ENCODE data around the gene CACNA1C. TPM values are rescaled to one million over a fixed set of nuclear protein-coding genes. Genes with fewer than 3 reads are reported as not detected.

CACNA1C gene
- polyA plus RNA-seq, 1 of the 3 experiments (the other 2 are of a cell fraction): 1.5 TPM

GRCh38 chr12:2633825-2634200 is 581.0 kb downstream of the CACNA1C start (continued):
- TF ChIP-seq REST (IDR thresholded peaks at IDR 0.05; ENCODE audit: low read depth, low read length): no peak
- no peak for TF ChIP-seq EP300 (IDR thresholded peaks at IDR 0.05; ENCODE audit: borderline replicate concordance in 1 of 2, low read depth in 1 of 2, low read length in 1 of 2)

- CTCF ChIA-PET: no interaction called here
- H3K9me3 ChIP-seq: no peaks in the 10 kb centered on the region
- 71% methylated on average over 2 of the region's 2 CpGs for WGBS (ENCODE audit: low lambda C conversion rate)
- no peak overlapping the region for H3K4me3 ChIP-seq (ENCODE audit: low read depth in 2 of 2, low read length in 1 of 2)
- H3K79me2 ChIP-seq (ENCODE audit: insufficient read depth): no peaks in the 10 kb centered on the region
- no peaks in the 10 kb centered on the region for H4K20me1 ChIP-seq (ENCODE audit: insufficient read depth)
- no peaks in the 10 kb centered on the region for H3K36me3 ChIP-seq (replicated peaks in 1 of 2; ENCODE audit: control insufficient read depth in 1 of 2, insufficient read depth in 2 of 2, low read length in 1 of 2)
- H3K4me2 ChIP-seq: no peak overlapping the region
- no peaks in the 10 kb centered on the region for H3K27me3 ChIP-seq (ENCODE audit: insufficient read depth)
- no peak for DNase-seq
- POLR2A ChIA-PET: no interaction called here
- H3F3A ChIP-seq (replicated peaks; ENCODE audit: insufficient read depth): no peaks in the 10 kb centered on the region
- H3K27ac ChIP-seq (ENCODE audit: low read depth in 2 of 2, low read length in 1 of 2): no peak overlapping the region
- no peak for TF ChIP-seq RAD21 (IDR thresholded peaks at IDR 0.05; ENCODE audit: low read length)
- no peaks in the 10 kb centered on the region for H3K4me1 ChIP-seq (ENCODE audit: control insufficient read depth in 1 of 2, insufficient read depth in 2 of 2, low read depth in 1 of 2, low read length in 1 of 2)
- H3K9me2 ChIP-seq: no peaks in the 10 kb centered on the region
- H3K9ac ChIP-seq: no peak overlapping the region
- no peak overlapping the region for H2AFZ ChIP-seq (ENCODE audit: low read depth)
These were observed 581.7 kb downstream of the CACNA1C start for GRCh38 chr12:2634471-2634870.

- Histone ChIP-seq H3K9me3 (no peaks in the 10 kb centered on the region), H3K27me3 (ENCODE audit: insufficient read depth) (no peaks in the 10 kb centered on the region), H3K79me2 (ENCODE audit: insufficient read depth) (no peaks in the 10 kb centered on the region), H3K4me1 (ENCODE audit: control insufficient read depth in 1 of 2, insufficient read depth in 2 of 2, low read depth in 1 of 2, low read length in 1 of 2) (peaks cover 2 to 12% of the 10 kb centered on the region in 2 experiments; a peak in 3 of 4 replicates), H3K4me3 (ENCODE audit: low read depth in 2 of 2, low read length in 1 of 2) (no peak overlapping the region), H2AFZ (ENCODE audit: low read depth) (no peak overlapping the region), H3K36me3 (replicated peaks in 1 of 2; ENCODE audit: control insufficient read depth in 1 of 2, insufficient read depth in 2 of 2, low read length in 1 of 2) (no peaks in the 10 kb centered on the region), H3F3A (replicated peaks; ENCODE audit: insufficient read depth) (peaks cover 6% of the 10 kb centered on the region), H3K27ac (ENCODE audit: low read depth in 2 of 2, low read length in 1 of 2) (no peak overlapping the region), H3K9me2 (no peaks in the 10 kb centered on the region), H3K4me2 (no peak overlapping the region), H3K9ac (no peak overlapping the region), H4K20me1 (ENCODE audit: insufficient read depth) (no peaks in the 10 kb centered on the region)
- no peak for DNase-seq
- WGBS (ENCODE audit: low lambda C conversion rate): 81% methylated on average over 7 of the region's 7 CpGs
- CTCF ChIA-PET: no interaction called here
- POLR2A ChIA-PET: no interaction called here
- no peak for TF ChIP-seq SIN3A (IDR thresholded peaks at IDR 0.05; ENCODE audit: borderline replicate concordance, low read depth, low read length)
- no peak for TF ChIP-seq ZBTB33 (IDR thresholded peaks at IDR 0.05; ENCODE audit: borderline replicate concordance, low read depth)
- TF ChIP-seq NRF1 (IDR thresholded peaks at IDR 0.05; ENCODE audit: low read depth, low read length): no peak
- TF ChIP-seq SMC3 (IDR thresholded peaks at IDR 0.05; ENCODE audit: low read depth, low read length): no peak
- TF ChIP-seq FOXJ3 (CRISPR knock-in tag; IDR thresholded peaks at IDR 0.05): no peak
- TF ChIP-seq RFX5 (IDR thresholded peaks at IDR 0.05; ENCODE audit: low read length): no peak
- TF ChIP-seq ELF1 (IDR thresholded peaks at IDR 0.05): no peak
- no peak for TF ChIP-seq CHD2 (IDR thresholded peaks at IDR 0.05; ENCODE audit: low read length, partially characterized antibody)
- no peak for TF ChIP-seq FOSL2 (IDR thresholded peaks at IDR 0.05; ENCODE audit: borderline replicate concordance, low read depth)
- no peak for TF ChIP-seq REST (IDR thresholded peaks at IDR 0.05; ENCODE audit: low read depth, low read length)
- no peak for TF ChIP-seq USF1 (IDR thresholded peaks at IDR 0.05; ENCODE audit: borderline replicate concordance, low read depth)
- TF ChIP-seq MXI1 (IDR thresholded peaks at IDR 0.05; ENCODE audit: low read depth, low read length): no peak
- no peak for TF ChIP-seq RXRA (IDR thresholded peaks at IDR 0.05; ENCODE audit: borderline replicate concordance, low read depth)
- TF ChIP-seq YY1 (IDR thresholded peaks at IDR 0.05; ENCODE audit: low read depth): no peak
These were observed 584.1 kb downstream of the CACNA1C start for GRCh38 chr12:2636741-2637340.
